Keratinocyte (primary cell): Measurements from ENCODE around the gene OTOS. TPM values are rescaled to one million over a fixed set of nuclear protein-coding genes. Genes with fewer than 3 reads are reported as not detected.

Source experiments
- DNase-seq: peaks from one replicate; pipeline ENCODE4 v3.0.0-alpha.2; 2011; ENCODE audit warnings: low read depth, missing footprints, low spot score
- FAIRE-seq: peaks from 2 replicates; lab custom pipeline; 2011; peaks lifted over from hg19 to GRCh38; lab: Jason Lieb, UNC
- H2AFZ ChIP-seq: 2 replicates; pipeline ENCODE4 v1.6.0; 2012; ENCODE audit warnings: low read length, control low read depth, inconsistent platforms; ENCODE audit not compliant: control insufficient read depth
- H3K27ac ChIP-seq: 2 replicates; pipeline ENCODE4 v1.5.1; 2011; ENCODE audit warnings: low read length; ENCODE audit not compliant: control insufficient read depth, insufficient read depth
- H3K27me3 ChIP-seq: 3 replicates; pipeline ENCODE4 v1.6.0; 2011; ENCODE audit warnings: low read length; ENCODE audit not compliant: control insufficient read depth, insufficient read depth; ENCODE audit errors: extremely low read depth
- H3K36me3 ChIP-seq, 2 experiments: 2 replicates in 1 of 2; 3 replicates in 1 of 2; pipeline ENCODE4 v1.5.1; 2011; ENCODE audit warnings: low read length in 2 of 2, mild to moderate bottlenecking in 1 of 2; ENCODE audit not compliant: control insufficient read depth in 2 of 2, insufficient read depth in 2 of 2; ENCODE audit errors: extremely low read depth in 1 of 2
- H3K4me1 ChIP-seq: 3 replicates; pipeline ENCODE4 v1.5.1; 2011; ENCODE audit warnings: low read length; ENCODE audit not compliant: control insufficient read depth, insufficient read depth; ENCODE audit errors: extremely low read depth
- H3K4me2 ChIP-seq: 3 replicates; pipeline ENCODE4 v1.6.0; 2011; ENCODE audit warnings: low read depth, low read length; ENCODE audit not compliant: control insufficient read depth, insufficient read depth; ENCODE audit errors: extremely low read depth
- H3K4me3 ChIP-seq, 3 experiments: fragments of 200-600 bp in 1 of 3; sonication (generic) in 1 of 3; 2 replicates in 2 of 3; 3 replicates in 1 of 3; pipeline ENCODE4 v1.5.1; 2011 to 2016; ENCODE audit warnings: low read length in 3 of 3, mild to moderate bottlenecking in 3 of 3, control low read depth in 2 of 3, inconsistent platforms in 1 of 3, low read depth in 1 of 3, mixed read lengths in 1 of 3, mixed run types in 1 of 3, moderate library complexity in 1 of 3; ENCODE audit not compliant: control insufficient read depth in 2 of 3, insufficient read depth in 2 of 3; ENCODE audit errors: extremely low read depth in 1 of 3
- H3K79me2 ChIP-seq: 2 replicates; pipeline ENCODE4 v1.6.0; 2012; ENCODE audit warnings: low read length; ENCODE audit not compliant: control insufficient read depth, insufficient read depth
- H3K9ac ChIP-seq: 3 replicates; pipeline ENCODE4 v1.6.0; 2011; ENCODE audit warnings: low read length; ENCODE audit not compliant: control insufficient read depth, insufficient read depth; ENCODE audit errors: extremely low read depth
- H3K9me1 ChIP-seq: 3 replicates; pipeline ENCODE4 v1.6.0; 2011; ENCODE audit warnings: low read length; ENCODE audit not compliant: control insufficient read depth, insufficient read depth; ENCODE audit errors: extremely low read depth
- H3K9me3 ChIP-seq: 2 replicates; pipeline ENCODE4 v1.5.1; 2012; ENCODE audit warnings: low read depth, low read length; ENCODE audit not compliant: control insufficient read depth
- H4K20me1 ChIP-seq: 3 replicates; pipeline ENCODE4 v1.6.0; 2011; ENCODE audit warnings: low read length; ENCODE audit not compliant: control insufficient read depth, insufficient read depth; ENCODE audit errors: extremely low read depth
- EZH2 ChIP-seq: IDR thresholded peaks from one replicate; pipeline ENCODE4 v1.6.1; 2012; ENCODE audit warnings: inconsistent platforms, mild to moderate bottlenecking, low read length, moderate library complexity
- dilution Hi-C: fragments of 300-500 bp; cut with MboI; formaldehyde crosslinking; loops from one replicate; pipeline ENCODE4 v1.7.0; 2020; ENCODE audit warnings: low sequenced_read_pairs; ENCODE audit not compliant: extremely low pct_ligation_motif_present
- polyA plus RNA-seq, 5 experiments: library from polyadenylated mRNA; depleted of rRNA in 3 of 5; stranded (reverse) in 3 of 5; stranded (forward) in 1 of 5; unstranded in 1 of 5; fragments of >200 nt; gene quantifications; 1 replicate in 1 of 5; 2 replicates in 3 of 5; 3 replicates in 1 of 5; pipeline versions ENCODE4 v1.2.1 to v1.2.3, GENCODE V29; 2011 to 2012; ENCODE audit warnings: missing spikeins in 2 of 5, low read depth in 1 of 5, low replicate concordance in 1 of 5
- TF ChIP-seq, protein P1 (sequence below), 3 experiments: IDR thresholded peaks in 1 of 3; conservative IDR thresholded peaks in 1 of 3; optimal IDR thresholded peaks in 1 of 3; 2 replicates in 2 of 3; 3 replicates in 1 of 3; pipeline versions ENCODE3 to v1.5.1; 2011; ENCODE audit warnings: low read length in 3 of 3, mild to moderate bottlenecking in 3 of 3, moderate library complexity in 2 of 3, control low read depth in 1 of 3, inconsistent platforms in 1 of 3; ENCODE audit not compliant: insufficient read depth in 2 of 3; ENCODE audit errors: extremely low read depth in 1 of 3

Gene OTOS
- polyA plus RNA-seq, 1 donor (not counting 4 experiments of a cell fraction or from before 2014, with no cell fraction given) = not detected

DNA sequence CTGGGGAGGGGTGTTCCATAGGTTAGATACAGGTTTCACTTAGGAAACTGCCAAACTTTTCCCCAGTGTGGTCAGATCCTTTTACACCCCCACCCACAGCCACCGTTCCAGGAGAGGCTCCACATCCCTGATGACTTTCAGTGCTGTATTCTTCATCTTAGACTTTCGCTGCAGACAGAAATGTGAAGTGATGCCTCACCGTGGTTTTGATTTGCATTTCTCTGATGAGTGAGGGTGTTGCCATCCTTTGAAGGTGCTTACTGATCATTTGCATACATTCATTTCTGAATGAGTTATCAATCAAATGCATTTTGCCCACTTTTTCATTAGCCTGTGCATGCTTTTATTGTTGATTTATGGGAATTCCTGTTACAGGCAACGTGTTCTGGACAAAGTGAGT, 19.3 kb downstream of the OTOS start:
- dilution Hi-C loops = no loop called here
- TF ChIP-seq, protein P1, sequence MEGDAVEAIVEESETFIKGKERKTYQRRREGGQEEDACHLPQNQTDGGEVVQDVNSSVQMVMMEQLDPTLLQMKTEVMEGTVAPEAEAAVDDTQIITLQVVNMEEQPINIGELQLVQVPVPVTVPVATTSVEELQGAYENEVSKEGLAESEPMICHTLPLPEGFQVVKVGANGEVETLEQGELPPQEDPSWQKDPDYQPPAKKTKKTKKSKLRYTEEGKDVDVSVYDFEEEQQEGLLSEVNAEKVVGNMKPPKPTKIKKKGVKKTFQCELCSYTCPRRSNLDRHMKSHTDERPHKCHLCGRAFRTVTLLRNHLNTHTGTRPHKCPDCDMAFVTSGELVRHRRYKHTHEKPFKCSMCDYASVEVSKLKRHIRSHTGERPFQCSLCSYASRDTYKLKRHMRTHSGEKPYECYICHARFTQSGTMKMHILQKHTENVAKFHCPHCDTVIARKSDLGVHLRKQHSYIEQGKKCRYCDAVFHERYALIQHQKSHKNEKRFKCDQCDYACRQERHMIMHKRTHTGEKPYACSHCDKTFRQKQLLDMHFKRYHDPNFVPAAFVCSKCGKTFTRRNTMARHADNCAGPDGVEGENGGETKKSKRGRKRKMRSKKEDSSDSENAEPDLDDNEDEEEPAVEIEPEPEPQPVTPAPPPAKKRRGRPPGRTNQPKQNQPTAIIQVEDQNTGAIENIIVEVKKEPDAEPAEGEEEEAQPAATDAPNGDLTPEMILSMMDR (optimal IDR thresholded peaks at IDR 0.05 in 1 of 3, IDR thresholded peaks at IDR 0.05 in 1 of 3, conservative IDR thresholded peaks at IDR 0.05 in 1 of 3; ENCODE audit: extremely low read depth in 1 of 3, insufficient read depth in 2 of 3, low read length in 3 of 3) = no peak
- no peak for TF ChIP-seq EZH2
- no peak for FAIRE-seq

DNA sequence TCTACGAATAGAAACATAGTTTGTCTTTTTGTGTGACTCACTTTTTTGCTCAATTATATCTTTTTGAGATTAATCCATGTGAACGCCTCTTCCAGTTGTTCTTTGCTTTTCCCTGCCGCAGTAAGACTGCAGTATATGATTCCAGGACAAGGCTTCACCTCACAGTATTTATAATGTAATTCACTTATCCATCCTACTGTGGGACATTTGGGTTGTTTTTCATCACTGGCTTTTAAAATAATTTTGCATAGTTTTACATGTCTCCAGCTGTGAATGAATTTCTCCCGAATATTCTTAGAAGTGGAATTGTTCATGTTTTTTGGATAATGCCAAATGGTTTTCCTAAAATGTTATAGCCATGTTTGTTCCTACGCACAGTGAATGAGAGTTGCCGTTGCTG, 26.2 kb downstream of the OTOS start:
- Histone ChIP-seq H3K9me3 (no peaks in the 10 kb centered on the region), H4K20me1 (no peaks in the 10 kb centered on the region), H3K9ac (no peak overlapping the region), H3K4me1 (no peaks in the 10 kb centered on the region), H3K4me2 (no peak overlapping the region), H2AFZ (no peak overlapping the region), H3K4me3 (no peak overlapping the region), H3K27me3 (peaks cover 17% of the 10 kb centered on the region), H3K79me2 (no peaks in the 10 kb centered on the region), H3K27ac (no peak overlapping the region), H3K9me1 (no peaks in the 10 kb centered on the region), H3K36me3 (no peaks in the 10 kb centered on the region)
- dilution Hi-C loops = no loop called here
- FAIRE-seq (no peak), DNase-seq (no peak)
- TF ChIP-seq EZH2 = no peak
- TF ChIP-seq, protein P1 (optimal IDR thresholded peaks at IDR 0.05 in 1 of 3, IDR thresholded peaks at IDR 0.05 in 1 of 3, conservative IDR thresholded peaks at IDR 0.05 in 1 of 3; ENCODE audit: extremely low read depth in 1 of 3, insufficient read depth in 2 of 3, low read length in 3 of 3) = no peak

More for the DNA sequence above, 19.3 kb downstream of the OTOS start:
- peaks cover 2% of the 10 kb centered on the region for H3K27me3 ChIP-seq
- DNase-seq = no peak
- no peaks in the 10 kb centered on the region for H3K4me1 ChIP-seq
- no peaks in the 10 kb centered on the region for H3K9me1 ChIP-seq
- no peak overlapping the region for H3K4me3 ChIP-seq
- no peaks in the 10 kb centered on the region for H3K79me2 ChIP-seq
- no peak overlapping the region for H2AFZ ChIP-seq
- H3K36me3 ChIP-seq = no peaks in the 10 kb centered on the region
- no peaks in the 10 kb centered on the region for H4K20me1 ChIP-seq
- no peak overlapping the region for H3K9ac ChIP-seq
- no peak overlapping the region for H3K4me2 ChIP-seq
- H3K9me3 ChIP-seq = no peaks in the 10 kb centered on the region
- H3K27ac ChIP-seq = no peak overlapping the region
